Caki2 (cell line): ENCODE measurements around the gene S100Z. TPM values are rescaled to one million over a fixed set of nuclear protein-coding genes. Genes with fewer than 3 reads are reported as not detected.

Experiments
- total RNA-seq: library from RNA; depleted of rRNA; stranded (reverse); fragments of >200 nt; shearing (Covaris generic); gene quantifications from 2 replicates; pipeline ENCODE4 v1.2.3, GENCODE V29; 2014; ENCODE audit warnings: low replicate concordance; rRNA removed

The S100Z gene
- total RNA-seq, 1 experiment from 2014 or later: not detected

Other genes starting within 250 kb of the S100Z start
- 2.8 and 11.2 TPM in 2 replicates for gene F2RL2, start 226.6 kb upstream of the S100Z start, total RNA-seq
- 9.1 and 12.0 TPM in 2 replicates for gene F2R, start 133.9 kb upstream of the S100Z start, total RNA-seq
- 10.7 and 11.9 TPM in 2 replicates for gene F2RL1, start 31.0 kb upstream of the S100Z start, total RNA-seq
- gene CRHBP, start 103.0 kb downstream of the S100Z start, total RNA-seq: not detected in 2 replicates
- 15.9 and 18.3 TPM in 2 replicates for gene AGGF1, start 180.4 kb downstream of the S100Z start, total RNA-seq
- 0.14 TPM in 1 of 2 replicates, not detected in the other for gene ZBED3, start 237.3 kb downstream of the S100Z start, total RNA-seq